H9 (cell line): ENCODE data around the gene IGF2R. TPM values are rescaled to one million over a fixed set of nuclear protein-coding genes. Genes with fewer than 3 reads are reported as not detected.

Experiments used
- DNase-seq: peaks from one replicate; pipeline ENCODE4 v3.0.0-alpha.2; 2017
- H2AFZ ChIP-seq: one replicate; pipeline ENCODE4 v1.6.1; 2013; ENCODE audit warnings: mild to moderate bottlenecking, low read length, control low read depth, moderate library complexity
- H2AK5ac ChIP-seq: 2 replicates; pipeline ENCODE4 v1.6.1; 2013; ENCODE audit warnings: low read length, control low read depth, mixed read lengths; ENCODE audit not compliant: insufficient read length
- H2BK120ac ChIP-seq: one replicate; pipeline ENCODE4 v1.6.1; 2013; ENCODE audit warnings: low read depth, mild to moderate bottlenecking, low read length, control low read depth, inconsistent platforms; ENCODE audit not compliant: poor library complexity, severe bottlenecking
- H2BK12ac ChIP-seq: 2 replicates; pipeline ENCODE4 v1.6.1; 2013; ENCODE audit warnings: low read length, control low read depth, mixed read lengths, low read depth; ENCODE audit not compliant: insufficient read length
- H2BK15ac ChIP-seq: 2 replicates; pipeline ENCODE4 v1.6.1; 2013; ENCODE audit warnings: low read depth, low read length, control low read depth
- H2BK20ac ChIP-seq: one replicate; pipeline ENCODE4 v1.6.1; 2013; ENCODE audit warnings: low read depth, mild to moderate bottlenecking, low read length, control low read depth, inconsistent platforms; ENCODE audit not compliant: poor library complexity, severe bottlenecking
- H2BK5ac ChIP-seq: 2 replicates; pipeline ENCODE4 v1.6.1; 2013; ENCODE audit warnings: low read length, control low read depth, mixed read lengths; ENCODE audit not compliant: insufficient read length
- H3K14ac ChIP-seq: 2 replicates; pipeline ENCODE4 v1.6.1; 2013; ENCODE audit warnings: low read length, control low read depth; ENCODE audit not compliant: insufficient read depth
- H3K18ac ChIP-seq: 2 replicates; pipeline ENCODE4 v1.6.1; 2013; ENCODE audit warnings: low read depth, mild to moderate bottlenecking, mixed read lengths, low read length, control low read depth; ENCODE audit not compliant: insufficient read length
- H3K23ac ChIP-seq: 2 replicates; pipeline ENCODE4 v1.6.1; 2013; ENCODE audit warnings: low read length, control low read depth, mixed read lengths, low read depth; ENCODE audit not compliant: insufficient read length
- H3K23me2 ChIP-seq: 2 replicates; pipeline ENCODE4 v1.6.1; 2013; ENCODE audit warnings: low read depth, mild to moderate bottlenecking, mixed read lengths, low read length, control low read depth; ENCODE audit not compliant: insufficient read length, poor library complexity, severe bottlenecking
- H3K27ac ChIP-seq: 2 replicates; pipeline ENCODE4 v1.5.1; 2013; ENCODE audit warnings: low read length, control low read depth, mixed read lengths, low read depth; ENCODE audit not compliant: insufficient read length
- H3K27me3 ChIP-seq: 2 replicates; pipeline ENCODE4 v1.6.1; 2013; ENCODE audit warnings: low read length, control low read depth, inconsistent platforms; ENCODE audit not compliant: insufficient read depth
- H3K4ac ChIP-seq: 2 replicates; pipeline ENCODE4 v1.6.1; 2013; ENCODE audit warnings: low read depth, mild to moderate bottlenecking, control low read depth, inconsistent platforms, low read length, moderate library complexity
- H3K4me1 ChIP-seq: 2 replicates; pipeline ENCODE4 v1.6.1; 2013; ENCODE audit warnings: low read length, control low read depth, inconsistent platforms; ENCODE audit not compliant: insufficient read depth
- H3K4me2 ChIP-seq: 2 replicates; pipeline ENCODE4 v1.6.1; 2013; ENCODE audit warnings: low read length, control low read depth, mixed read lengths; ENCODE audit not compliant: insufficient read length, insufficient read depth
- H3K56ac ChIP-seq: 2 replicates; pipeline ENCODE4 v1.6.1; 2013; ENCODE audit warnings: low read depth, mild to moderate bottlenecking, mixed read lengths, low read length, control low read depth; ENCODE audit not compliant: insufficient read length
- H3K79me1 ChIP-seq: 2 replicates; pipeline ENCODE4 v1.6.1; 2013; ENCODE audit warnings: low read depth, mild to moderate bottlenecking, moderate library complexity, low read length, control low read depth, inconsistent platforms; ENCODE audit not compliant: insufficient read depth, poor library complexity, severe bottlenecking
- H3K79me2 ChIP-seq: 2 replicates; pipeline ENCODE4 v1.6.1; 2013; ENCODE audit warnings: low read length, control low read depth, inconsistent platforms; ENCODE audit not compliant: insufficient read depth
- H3K9ac ChIP-seq: 2 replicates; pipeline ENCODE4 v1.6.1; 2013; ENCODE audit warnings: low read length, control low read depth, mixed read lengths; ENCODE audit not compliant: insufficient read length; ENCODE audit errors: extremely low read depth
- H3K9me3 ChIP-seq: one replicate; pipeline ENCODE4 v1.6.1; 2013; ENCODE audit warnings: low read depth, low read length, inconsistent platforms; ENCODE audit not compliant: control insufficient read depth
- H3T11ph ChIP-seq: one replicate; pipeline ENCODE4 v1.6.1; 2013; ENCODE audit warnings: mild to moderate bottlenecking, low read length, control low read depth, inconsistent platforms
- H4K20me1 ChIP-seq: one replicate; pipeline ENCODE4 v1.6.1; 2013; ENCODE audit not compliant: control insufficient read depth, insufficient read length, insufficient read depth
- H4K5ac ChIP-seq: 2 replicates; pipeline ENCODE4 v1.6.1; 2013; ENCODE audit warnings: low read depth, mild to moderate bottlenecking, mixed read lengths, low read length, control low read depth; ENCODE audit not compliant: insufficient read length
- H4K8ac ChIP-seq: replicated peaks from 2 replicates; pipeline ENCODE4 v1.6.1; 2013; ENCODE audit warnings: low read length, control low read depth, mixed read lengths, low read depth; ENCODE audit not compliant: insufficient read length
- H4K91ac ChIP-seq: 2 replicates; pipeline ENCODE4 v1.6.1; 2013; ENCODE audit warnings: low read depth, mild to moderate bottlenecking, moderate library complexity, mixed read lengths, low read length, control low read depth; ENCODE audit not compliant: insufficient read length
- H3K27ac Mint-ChIP-seq, 3 experiments: 2 replicates in 2 of 3; 3 replicates in 1 of 3; pipeline ENCODE4 v1.8.0; 2020 to 2021; ENCODE audit warnings: mixed read lengths in 3 of 3, mild to moderate bottlenecking in 1 of 3, moderate library complexity in 1 of 3
- H3K27me3 Mint-ChIP-seq: 2 replicates; pipeline ENCODE4 v1.8.0; 2021; ENCODE audit warnings: low read depth, mild to moderate bottlenecking, moderate library complexity, mixed read lengths
- H3K36me3 Mint-ChIP-seq, 3 experiments: 2 replicates in 2 of 3; 3 replicates in 1 of 3; pipeline ENCODE4 v1.8.0; 2020 to 2021; ENCODE audit warnings: low read depth in 3 of 3, mixed read lengths in 3 of 3; ENCODE audit not compliant: insufficient read depth in 1 of 3
- H3K4me1 Mint-ChIP-seq, 2 experiments: 2 replicates each; pipeline ENCODE4 v1.8.0; 2020; ENCODE audit warnings: mixed read lengths in 2 of 2
- H3K4me3 Mint-ChIP-seq, 2 experiments: 2 replicates in 1 of 2; 3 replicates in 1 of 2; pipeline ENCODE4 v1.8.0; 2020 to 2021; ENCODE audit warnings: mild to moderate bottlenecking in 2 of 2, mixed read lengths in 2 of 2, moderate library complexity in 1 of 2
- H3K9me3 Mint-ChIP-seq, 2 experiments: 2 replicates in 1 of 2; 3 replicates in 1 of 2; pipeline ENCODE4 v1.8.0; 2020; ENCODE audit warnings: mild to moderate bottlenecking in 2 of 2, mixed read lengths in 2 of 2, moderate library complexity in 1 of 2
- CTCF ChIP-seq: fragments of 200-600 bp; sonication (generic); conservative IDR thresholded peaks from 3 replicates; pipeline ENCODE4 v1.8.0; 2021; ENCODE audit warnings: antibody characterized with exemption, mild to moderate bottlenecking
- WGBS: extraction: QIAGEN DNeasy Blood & Tissue Kit; methylation state at CpG from one replicate; pipeline ENCODE4 v1.1.7; 2013; ENCODE audit warnings: missing lambda C conversion rate, low lambda C conversion rate, mixed read lengths; ENCODE audit not compliant: insufficient read length; ENCODE audit errors: extremely low coverage; 5-methylcytosine and 5-hydroxymethylcytosine counted together
- total RNA-seq: library from RNA; stranded (reverse); gene quantifications from 2 replicates; pipeline ENCODE4 v1.2.1, GENCODE V29; 2021

The IGF2R gene
- total RNA-seq, 1 experiment from 2014 or later: 66.7 TPM

GRCh38 chr6:160085226-160085625 is 116.3 kb downstream of the IGF2R start:
- no peak overlapping the region for H3K4ac ChIP-seq
- no CpG with 5 or more reads among the region's 5 CpGs for WGBS

More at GRCh38 chr6:160085226-160085625, 116.3 kb downstream of the IGF2R start:
- no peaks in the 10 kb centered on the region for H3K27me3 Mint-ChIP-seq
- Histone ChIP-seq H2BK120ac (no peak overlapping the region), H3K9me3 (peaks cover 5% of the 10 kb centered on the region), H4K91ac (no peak overlapping the region), H2AK5ac (no peak overlapping the region), H2BK12ac (no peak overlapping the region), H3K14ac (no peak overlapping the region), H2BK5ac (no peak overlapping the region), H3K4me1 (no peaks in the 10 kb centered on the region), H3K27ac (no peak overlapping the region), H3T11ph (no peak overlapping the region), H4K5ac (no peak overlapping the region), H3K23me2 (no peaks in the 10 kb centered on the region), H4K8ac (no peak overlapping the region), H2AFZ (no peak overlapping the region), H2BK15ac (no peak overlapping the region), H2BK20ac (no peak overlapping the region), H3K79me1 (no peaks in the 10 kb centered on the region), H3K9ac (no peak overlapping the region), H3K56ac (no peak overlapping the region), H3K27me3 (no peaks in the 10 kb centered on the region), H3K4me2 (no peak overlapping the region), H3K79me2 (no peaks in the 10 kb centered on the region), H3K18ac (no peak overlapping the region), H4K20me1 (no peaks in the 10 kb centered on the region), H3K23ac (no peak overlapping the region)
- peaks cover 66 to 93% (median 87%) of the 10 kb centered on the region in 3 experiments for H3K36me3 Mint-ChIP-seq
- H3K4me3 Mint-ChIP-seq: no peak overlapping the region
- DNase-seq: no peak
- H3K4me1 Mint-ChIP-seq: peaks cover 2 to 3% of the 10 kb centered on the region in 2 experiments; a peak in 2 of 4 replicates
- TF ChIP-seq CTCF: no peak
- H3K9me3 Mint-ChIP-seq: peaks cover 5 to 8% of the 10 kb centered on the region in 2 experiments
- H3K27ac Mint-ChIP-seq: no peak overlapping the region
